HEK293 (cell line): ENCODE measurements around the gene CACNA2D3.

ENCODE experiments used
- CTCF ChIA-PET: fragments of 350-600 bp; formaldehyde crosslinking; extraction: SDS; loops from one replicate; lab custom pipeline; 2021; ENCODE audit warnings: antibody characterized with exemption; lab: Yijun Ruan, JAX
- POLR2A ChIA-PET: fragments of 300-600 bp; formaldehyde crosslinking; extraction: SDS; loops from one replicate; lab custom pipeline; 2020; ENCODE audit warnings: antibody characterized with exemption, inconsistent platforms; lab: Yijun Ruan, JAX
- H3K27ac ChIP-seq: fragments of 200-500 bp; sonication (Bioruptor generic); 2 replicates; pipeline ENCODE4 v1.5.1; 2014; ENCODE audit warnings: low read depth, low read length, control low read depth, inconsistent platforms; ENCODE audit errors: extremely low read depth
- H3K36me3 ChIP-seq, 2 experiments: fragments of 200-500 bp in 1 of 2; sonication (Bioruptor generic) in 1 of 2; 1 replicate in 1 of 2; 2 replicates in 1 of 2; pipeline ENCODE4 v1.5.1; 2014 to 2017; ENCODE audit warnings: inconsistent platforms in 2 of 2, low read length in 2 of 2; ENCODE audit not compliant: control insufficient read depth in 2 of 2, insufficient read depth in 1 of 2
- H3K4me1 ChIP-seq: fragments of 200-500 bp; sonication (Bioruptor generic); 2 replicates; pipeline ENCODE4 v1.5.1; 2014; ENCODE audit warnings: mild to moderate bottlenecking, low read length, inconsistent platforms; ENCODE audit not compliant: control insufficient read depth, insufficient read depth
- H3K4me3 ChIP-seq: 2 replicates; pipeline ENCODE4 v1.5.1; 2011; ENCODE audit warnings: low read depth, mild to moderate bottlenecking, control low read depth, low read length, moderate library complexity
- H3K9me3 ChIP-seq: fragments of 200-500 bp; sonication (Bioruptor generic); 2 replicates; pipeline ENCODE4 v1.5.1; 2014; ENCODE audit warnings: low read depth, low read length, inconsistent platforms; ENCODE audit not compliant: control insufficient read depth, insufficient read depth
- ATF2 ChIP-seq: fragments of 450-650 bp; formaldehyde crosslinking; IDR thresholded peaks from 2 replicates; pipeline ENCODE4 v1.5.1; 2016; ENCODE audit warnings: missing biosample characterization, missing genetic modification characterization, low read depth
- HIC1 ChIP-seq: fragments of 450-650 bp; formaldehyde crosslinking; IDR thresholded peaks from 2 replicates; pipeline ENCODE4 v1.5.1; 2016; ENCODE audit warnings: missing biosample characterization, missing genetic modification characterization
- SALL2 ChIP-seq: fragments of 450-650 bp; formaldehyde crosslinking; IDR thresholded peaks from 2 replicates; pipeline ENCODE4 v1.5.0; 2017; ENCODE audit warnings: missing biosample characterization, mild to moderate bottlenecking, missing genetic modification characterization, borderline replicate concordance
- SETDB1 ChIP-seq: IDR thresholded peaks from one replicate; pipeline ENCODE4 v1.6.1; 2017; ENCODE audit warnings: mild to moderate bottlenecking, low read length, moderate library complexity, mixed read lengths; ENCODE audit not compliant: insufficient read length
- ZBTB17 ChIP-seq: fragments of 450-650 bp; formaldehyde crosslinking; IDR thresholded peaks from 2 replicates; pipeline ENCODE4 v1.5.1; 2016; ENCODE audit warnings: missing biosample characterization, missing genetic modification characterization
- ZFP3 ChIP-seq: fragments of 450-650 bp; formaldehyde crosslinking; IDR thresholded peaks from 2 replicates; pipeline ENCODE4 v1.5.1; 2016; ENCODE audit warnings: low read depth, missing biosample characterization, missing genetic modification characterization
- ZIC2 ChIP-seq: fragments of 450-650 bp; formaldehyde crosslinking; IDR thresholded peaks from 2 replicates; pipeline ENCODE4 v1.5.1; 2016; ENCODE audit warnings: missing biosample characterization, missing genetic modification characterization
- ZNF10 ChIP-seq: fragments of 450-650 bp; formaldehyde crosslinking; IDR thresholded peaks from 2 replicates; pipeline ENCODE4 v1.5.1; 2017; ENCODE audit warnings: missing biosample characterization, missing genetic modification characterization
- ZNF121 ChIP-seq: fragments of 450-650 bp; formaldehyde crosslinking; IDR thresholded peaks from 2 replicates; pipeline ENCODE4 v1.5.1; 2016; ENCODE audit warnings: missing biosample characterization, missing genetic modification characterization
- ZNF146 ChIP-seq: fragments of 450-650 bp; formaldehyde crosslinking; IDR thresholded peaks from 2 replicates; pipeline ENCODE4 v1.5.1; 2016; ENCODE audit warnings: missing biosample characterization, missing genetic modification characterization
- ZNF184 ChIP-seq: fragments of 450-650 bp; IDR thresholded peaks from 2 replicates; pipeline ENCODE4 v1.5.1; 2018; ENCODE audit warnings: missing biosample characterization, mild to moderate bottlenecking, missing genetic modification characterization
- ZNF19 ChIP-seq: fragments of 450-650 bp; formaldehyde crosslinking; IDR thresholded peaks from 2 replicates; pipeline ENCODE4; 2016; ENCODE audit warnings: missing biosample characterization, missing genetic modification characterization, low read depth
- ZNF2 ChIP-seq: fragments of 450-650 bp; formaldehyde crosslinking; IDR thresholded peaks from 2 replicates; pipeline ENCODE4 v1.5.1; 2016; ENCODE audit warnings: missing biosample characterization, missing genetic modification characterization
- ZNF280C ChIP-seq: fragments of 450-650 bp; formaldehyde crosslinking; IDR thresholded peaks from 2 replicates; pipeline ENCODE4 v1.5.1; 2016; ENCODE audit warnings: missing biosample characterization, missing genetic modification characterization
- ZNF518A ChIP-seq: fragments of 450-650 bp; formaldehyde crosslinking; conservative IDR thresholded peaks from 2 replicates; pipeline ENCODE4 v1.5.1; 2016; ENCODE audit warnings: low read depth, missing biosample characterization, missing genetic modification characterization
- ZNF585B ChIP-seq: fragments of 450-650 bp; formaldehyde crosslinking; IDR thresholded peaks from 2 replicates; pipeline ENCODE4 v1.5.1; 2016; ENCODE audit warnings: missing biosample characterization, missing genetic modification characterization
- ZNF645 ChIP-seq: fragments of 450-650 bp; formaldehyde crosslinking; IDR thresholded peaks from 2 replicates; pipeline ENCODE4; 2016; ENCODE audit warnings: missing biosample characterization, missing genetic modification characterization
- ZNF692 ChIP-seq: fragments of 450-650 bp; formaldehyde crosslinking; IDR thresholded peaks from 2 replicates; pipeline ENCODE4 v1.5.1; 2016; ENCODE audit warnings: missing biosample characterization, missing genetic modification characterization

Gene CACNA2D3

GRCh38 chr3:54570008-54570407 is 447.7 kb downstream of the CACNA2D3 start (continued):
- TF ChIP-seq ZBTB17 (tag by site-specific recombination), result no peak
- no peak for TF ChIP-seq ZNF585B (tag by site-specific recombination)
- TF ChIP-seq ATF2 (tag by site-specific recombination), result no peak
- TF ChIP-seq ZNF692 (tag by site-specific recombination), result no peak
- no peak for TF ChIP-seq ZNF2 (tag by site-specific recombination)
- TF ChIP-seq, all 188 proteins: peak for 0

- ChIA-PET POLR2A (no interaction called here), CTCF (no interaction called here)
- peaks cover 0 to 5% of the 10 kb centered on the region in 2 experiments; a peak in 1 of 3 replicates for H3K36me3 ChIP-seq
- H3K27ac ChIP-seq, result no peak overlapping the region
- H3K4me3 ChIP-seq, result no peak overlapping the region
- no peaks in the 10 kb centered on the region for H3K9me3 ChIP-seq
- TF ChIP-seq ZNF10, result no peak
- no peak for TF ChIP-seq HIC1 (tag by site-specific recombination)
- TF ChIP-seq ZFP3 (tag by site-specific recombination), result no peak
- TF ChIP-seq SETDB1, result no peak
- TF ChIP-seq ZNF645, result no peak
- TF ChIP-seq ZNF184 (tag by site-specific recombination), result no peak
- no peak for TF ChIP-seq ZNF146 (tag by site-specific recombination)
- no peak for TF ChIP-seq ZNF19 (tag by site-specific recombination)
- no peak for TF ChIP-seq ZNF518A (tag by site-specific recombination)
- no peak for TF ChIP-seq ZNF280C
- TF ChIP-seq ZIC2, result no peak
- no peak for TF ChIP-seq ZNF585B (tag by site-specific recombination)
- no peak for TF ChIP-seq ZNF121 (tag by site-specific recombination)
- TF ChIP-seq SALL2 (tag by site-specific recombination), result no peak
- H3K4me1 ChIP-seq, result peaks cover 4% of the 10 kb centered on the region; the same call in 1 of the 2 replicates
Measured at GRCh38 chr3:54572197-54572895, 450.0 kb downstream of the CACNA2D3 start.
